Coronary artery (tissue), 2 donors: ENCODE measurements around the gene MUC2.

Experiments used
- DNase-seq: peaks from one replicate; pipeline ENCODE4 v3.0.0-alpha.2; 2017; ENCODE audit warnings: low spot score
- H3K27ac ChIP-seq, 2 donors: fragments of 200-600 bp; sonication (generic); one replicate each; pipeline ENCODE4 v1.5.1; 2016 to 2019
- H3K4me3 ChIP-seq: fragments of 200-600 bp; sonication (generic); 2 replicates; pipeline ENCODE4 v1.5.1; 2016; ENCODE audit warnings: mild to moderate bottlenecking, moderate library complexity
- TF ChIP-seq, protein P1 (sequence below): fragments of 200-600 bp; sonication (generic); IDR thresholded peaks from one replicate; pipeline ENCODE4 v1.5.1; 2019; ENCODE audit warnings: antibody characterized with exemption

Gene MUC2

GRCh38 chr11:1052133-1053011, 22.3 kb upstream of the MUC2 start:
- no peak overlapping the region for H3K4me3 ChIP-seq
- TF ChIP-seq, protein P1, sequence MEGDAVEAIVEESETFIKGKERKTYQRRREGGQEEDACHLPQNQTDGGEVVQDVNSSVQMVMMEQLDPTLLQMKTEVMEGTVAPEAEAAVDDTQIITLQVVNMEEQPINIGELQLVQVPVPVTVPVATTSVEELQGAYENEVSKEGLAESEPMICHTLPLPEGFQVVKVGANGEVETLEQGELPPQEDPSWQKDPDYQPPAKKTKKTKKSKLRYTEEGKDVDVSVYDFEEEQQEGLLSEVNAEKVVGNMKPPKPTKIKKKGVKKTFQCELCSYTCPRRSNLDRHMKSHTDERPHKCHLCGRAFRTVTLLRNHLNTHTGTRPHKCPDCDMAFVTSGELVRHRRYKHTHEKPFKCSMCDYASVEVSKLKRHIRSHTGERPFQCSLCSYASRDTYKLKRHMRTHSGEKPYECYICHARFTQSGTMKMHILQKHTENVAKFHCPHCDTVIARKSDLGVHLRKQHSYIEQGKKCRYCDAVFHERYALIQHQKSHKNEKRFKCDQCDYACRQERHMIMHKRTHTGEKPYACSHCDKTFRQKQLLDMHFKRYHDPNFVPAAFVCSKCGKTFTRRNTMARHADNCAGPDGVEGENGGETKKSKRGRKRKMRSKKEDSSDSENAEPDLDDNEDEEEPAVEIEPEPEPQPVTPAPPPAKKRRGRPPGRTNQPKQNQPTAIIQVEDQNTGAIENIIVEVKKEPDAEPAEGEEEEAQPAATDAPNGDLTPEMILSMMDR = no peak
- H3K27ac ChIP-seq = no peak overlapping the region
- DNase-seq = no peak

- TF ChIP-seq, protein P1 = no peak
- no peak overlapping the region for H3K27ac ChIP-seq
- DNase-seq = no peak
- no peak overlapping the region for H3K4me3 ChIP-seq
Measured at GRCh38 chr11:1053121-1053901, 21.4 kb upstream of the MUC2 start.

DNA sequence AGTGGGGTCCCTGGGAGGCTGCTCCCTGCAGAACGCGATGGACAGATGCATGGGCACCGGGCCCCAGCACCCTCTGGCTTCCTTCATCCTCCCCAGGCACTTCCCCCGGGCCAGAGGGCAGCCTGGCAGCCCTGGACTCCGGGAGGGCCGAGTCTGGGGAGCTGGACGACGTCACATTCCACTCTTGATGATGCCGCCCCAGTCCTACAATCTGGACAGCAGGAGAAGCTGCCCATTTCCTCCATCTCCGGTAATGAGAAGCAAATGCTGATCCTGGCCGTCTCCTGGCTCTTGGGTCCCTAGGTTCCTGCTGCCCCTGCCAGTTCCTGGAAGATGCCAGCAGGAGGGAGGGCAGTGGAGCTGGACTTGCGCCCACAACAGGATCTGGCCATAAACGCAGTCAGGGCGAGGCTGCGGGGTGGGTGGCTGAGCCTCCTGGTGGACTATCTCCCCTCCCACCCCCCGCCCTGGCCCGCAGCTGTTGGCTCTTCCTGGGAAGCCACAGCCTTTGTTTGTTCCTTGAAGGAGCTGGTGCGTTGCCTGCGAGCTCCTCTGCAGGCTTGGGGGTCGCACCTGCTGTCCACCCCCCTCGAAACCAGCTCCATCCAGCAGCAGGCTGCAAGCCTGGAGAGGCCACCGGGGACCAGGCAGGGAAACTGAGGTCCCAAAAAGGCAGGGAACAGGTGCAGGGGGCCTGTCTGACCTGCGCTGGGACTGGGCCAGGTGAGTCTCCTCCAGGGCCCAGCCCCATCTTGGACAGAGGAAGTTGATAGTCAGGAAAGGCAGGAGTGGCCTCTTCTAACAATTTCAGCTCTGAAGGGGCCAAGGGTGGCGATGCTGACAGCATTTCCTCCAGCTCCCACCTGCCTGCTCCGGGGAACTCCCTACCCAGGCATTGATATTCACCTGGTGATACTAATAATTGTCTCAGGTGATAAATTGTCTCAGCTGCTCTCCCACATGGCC, 20.2 kb upstream of the MUC2 start:
- H3K27ac ChIP-seq = no peak overlapping the region
- TF ChIP-seq, protein P1 = no peak
- H3K4me3 ChIP-seq = no peak overlapping the region
- DNase-seq = no peak

- H3K27ac ChIP-seq = no peak overlapping the region
- no peak overlapping the region for H3K4me3 ChIP-seq
- TF ChIP-seq, protein P1 = no peak
- DNase-seq = no peak
Measured at GRCh38 chr11:1055109-1055703, 19.5 kb upstream of the MUC2 start.

- no peak overlapping the region for H3K27ac ChIP-seq
- H3K4me3 ChIP-seq = no peak overlapping the region
- TF ChIP-seq, protein P1 = no peak
- DNase-seq = no peak
Measured at GRCh38 chr11:1055990-1056771, 18.5 kb upstream of the MUC2 start.

GRCh38 chr11:1057806-1058205, 16.9 kb upstream of the MUC2 start:
- no peak overlapping the region for H3K27ac ChIP-seq
- TF ChIP-seq, protein P1 = no peak
- no peak for DNase-seq
- no peak overlapping the region for H3K4me3 ChIP-seq
